Medulla oblongata (tissue), 1 donor: ENCODE results near the gene NMT1.
A peak's percentile ranks its signal among the peaks of the same experiment; 100 is the strongest.
"Not testable (repeated sequence)": the region's sequence is repeated elsewhere in the genome, so short reads cannot be mapped to it uniquely, and the experiment has no call there.

ENCODE experiments used
- DNase-seq: peaks from one replicate; pipeline ENCODE4 v3.0.0-alpha.2; 2015; ENCODE audit errors: extremely low spot score

Gene NMT1

GRCh38 chr17:45120558-45120957 is 59.4 kb downstream of the NMT1 start:
- no peak for DNase-seq

- DNase-seq = no peak
These were observed 59.9 kb downstream of the NMT1 start for GRCh38 chr17:45121055-45121454.

- DNase-seq = no peak
These were observed 62.1 kb downstream of the NMT1 start for GRCh38 chr17:45123076-45123770.

- DNase-seq = no peak
These were observed 63.0 kb downstream of the NMT1 start for GRCh38 chr17:45123930-45124796.

GRCh38 chr17:45124797-45125122 is 63.6 kb downstream of the NMT1 start:
- DNase-seq = not testable (repeated sequence)

- DNase-seq = no peak
These were observed 64.4 kb downstream of the NMT1 start for GRCh38 chr17:45125509-45125908.

GRCh38 chr17:45127207-45127547 is 66.1 kb downstream of the NMT1 start:
- DNase-seq = no peak

- no peak for DNase-seq
These were observed 66.6 kb downstream of the NMT1 start for GRCh38 chr17:45127548-45128300.

GRCh38 chr17:45128331-45128730 is 67.2 kb downstream of the NMT1 start:
- DNase-seq = no peak

- no peak for DNase-seq
These were observed 67.9 kb downstream of the NMT1 start for GRCh38 chr17:45128989-45129388.

- no peak for DNase-seq
These were observed 68.4 kb downstream of the NMT1 start for GRCh38 chr17:45129426-45129939.

GRCh38 chr17:45129940-45130680 is 69.0 kb downstream of the NMT1 start:
- no peak for DNase-seq

- no peak for DNase-seq
These were observed 69.8 kb downstream of the NMT1 start for GRCh38 chr17:45130681-45131615.

GRCh38 chr17:45131616-45132319 is 70.7 kb downstream of the NMT1 start:
- DNase-seq = no peak

GRCh38 chr17:45132320-45132571 is 71.1 kb downstream of the NMT1 start, which contains the start of gene PLCD3:
TSS of gene PLCD3 (minus strand) at chr17:45132515. CDS start at chr17:45132410, 105 bp downstream.
- DNase-seq = no peak

- DNase-seq = peak; percentile 72
These were observed 71.7 kb downstream of the NMT1 start for GRCh38 chr17:45132572-45133463.

- DNase-seq = peak; percentile 98
These were observed 74.3 kb downstream of the NMT1 start, which contains the start of gene ACBD4 for GRCh38 chr17:45135192-45135977. TSS of gene ACBD4 (plus strand) at chr17:45135687. CDS start at chr17:45136145, 458 bp downstream.
